Kidney (tissue), 14 donors: ENCODE data around the gene KDM4C. TPM values are rescaled to one million over a fixed set of nuclear protein-coding genes. Genes with fewer than 3 reads are reported as not detected.

Experiments
- DNase-seq, 5 donors: peaks; one replicate each; pipeline ENCODE4 v3.0.0-alpha.2; 2013 to 2020
- FAIRE-seq: peaks from 2 replicates; lab custom pipeline; 2012; peaks lifted over from hg19 to GRCh38; lab: Jason Lieb, UNC
- H3K27ac ChIP-seq, 2 donors: one replicate each; pipeline ENCODE4 v1.7.0; 2013; ENCODE audit warnings: low read depth in 2 of 2, low read length in 2 of 2, inconsistent platforms in 1 of 2
- H3K27me3 ChIP-seq: one replicate; pipeline ENCODE4 v1.7.1; 2013; ENCODE audit warnings: low read length, inconsistent platforms; ENCODE audit not compliant: control insufficient read depth, insufficient read depth
- H3K36me3 ChIP-seq, 3 donors: one replicate each; pipeline versions ENCODE4 v1.7.0 to v1.7.1; 2013; ENCODE audit warnings: low read length in 3 of 3, control low read depth in 1 of 3, inconsistent platforms in 1 of 3; ENCODE audit not compliant: insufficient read depth in 3 of 3, control insufficient read depth in 2 of 3
- H3K4me1 ChIP-seq, 3 donors: one replicate each; pipeline versions ENCODE4 v1.7.0 to v1.7.1; 2013; ENCODE audit warnings: low read length in 3 of 3, inconsistent platforms in 1 of 3, low read depth in 1 of 3; ENCODE audit not compliant: control insufficient read depth in 2 of 3, insufficient read depth in 2 of 3
- H3K4me3 ChIP-seq, 3 donors: one replicate each; pipeline versions ENCODE4 v1.7.0 to v1.8.1; 2013; ENCODE audit warnings: low read length in 3 of 3, control low read depth in 1 of 3, inconsistent platforms in 1 of 3
- H3K9ac ChIP-seq, 3 donors: one replicate each; pipeline versions ENCODE4 v1.7.0 to v1.7.1; 2013; ENCODE audit warnings: low read length in 3 of 3, control low read depth in 1 of 3, inconsistent platforms in 1 of 3
- H3K9me3 ChIP-seq, 3 donors: one replicate each; pipeline versions ENCODE4 v1.7.0 to v1.7.1; 2013; ENCODE audit warnings: low read length in 3 of 3, control low read depth in 1 of 3, inconsistent platforms in 1 of 3; ENCODE audit not compliant: control insufficient read depth in 2 of 3, insufficient read depth in 1 of 3
- CTCF ChIP-seq: IDR thresholded peaks from 3 replicates; pipeline ENCODE4 v1.5.1; 2012; ENCODE audit warnings: mild to moderate bottlenecking, moderate library complexity, borderline replicate concordance; ENCODE audit not compliant: insufficient read depth; ENCODE audit errors: extremely low read depth
- intact Hi-C: fragments of 100-400 bp; cut with DNase I; formaldehyde crosslinking; loops from one replicate; pipeline ENCODE4 v1.11.1; 2022
- polyA plus RNA-seq: library from polyadenylated mRNA; stranded (reverse); fragments of 350-450 nt; fragmentation: Illumina TruSeq; extraction: RNeasy Lipid Tissue Mini Kit (QIAGEN cat#74804); gene quantifications from one replicate; pipeline ENCODE4 v1.2.3, GENCODE V29; 2014; ENCODE audit warnings: low read depth, low replicate concordance; ENCODE audit not compliant: insufficient read depth
- total RNA-seq: library from RNA; stranded (reverse); fragmentation: NEBNext Ultra II Directional; extraction: Animal tissue kit (Norgen Biotek cat#: 25700); gene quantifications from one replicate; pipeline ENCODE4 v1.2.1, GENCODE V29; 2021
- donor health status: control.
- donor health status: control.
- donor health status: control.
- donor health status: control.
- donor health status: control.
- donor health status: DM: yes; HTN: yes; CAD: no.
- donor health status: Normal renal cell carcinoma (clear cell type).

The KDM4C gene
- total and polyA plus RNA-seq, 2 donors from 2014 or later, result 7.1 to 47.1 TPM

- no peak for DNase-seq
- no peak for FAIRE-seq
Observed at GRCh38 chr9:6897207-6897822, 139.5 kb downstream of the KDM4C start.

GRCh38 chr9:6897898-6898302, 140.1 kb downstream of the KDM4C start:
- peaks cover 0 to 4% (median 0%) of the 10 kb centered on the region in 3 donors for H3K36me3 ChIP-seq
- no peak overlapping the region for H3K27ac ChIP-seq
- intact Hi-C loops, result no loop called here
- no peak overlapping the region for H3K9ac ChIP-seq
- FAIRE-seq, result no peak
- H3K4me1 ChIP-seq, result peaks cover 0 to 3% (median 0%) of the 10 kb centered on the region in 3 donors
- no peaks in the 10 kb centered on the region for H3K9me3 ChIP-seq
- no peak overlapping the region for H3K4me3 ChIP-seq
- no peaks in the 10 kb centered on the region for H3K27me3 ChIP-seq
- TF ChIP-seq CTCF, result no peak
- DNase-seq, result peak in 4 of 5 donors; percentile 65 to 85 (median 75)

More at GRCh38 chr9:6897207-6897822, 139.5 kb downstream of the KDM4C start:
- Histone ChIP-seq H3K27ac (no peak overlapping the region), H3K4me1 (peaks cover 0 to 3% (median 0%) of the 10 kb centered on the region in 3 donors), H3K27me3 (no peaks in the 10 kb centered on the region), H3K36me3 (peaks cover 0 to 4% (median 0%) of the 10 kb centered on the region in 3 donors), H3K4me3 (no peak overlapping the region), H3K9ac (no peak overlapping the region), H3K9me3 (no peaks in the 10 kb centered on the region)
- no peak for TF ChIP-seq CTCF
- intact Hi-C loops, result no loop called here

DNA sequence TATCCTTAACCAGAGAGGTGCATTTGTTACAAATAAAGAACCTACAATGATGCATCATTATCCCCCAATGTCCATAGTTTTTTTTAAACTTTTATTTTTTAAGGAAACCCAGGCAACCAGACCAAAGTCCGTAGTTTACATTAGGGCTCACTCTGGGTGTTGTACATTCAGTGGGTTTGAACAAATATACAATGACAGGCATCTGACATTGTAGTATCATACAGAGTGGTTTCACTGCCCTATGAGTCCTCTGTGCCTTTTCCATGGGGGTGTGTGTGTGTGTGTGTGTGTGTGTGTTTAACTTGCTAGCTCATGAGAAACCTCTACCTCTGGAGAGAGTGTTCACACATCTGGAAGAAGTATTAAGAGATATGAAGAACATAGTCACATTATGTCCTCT, 141.5 kb downstream of the KDM4C start:
- no peak for FAIRE-seq
- peaks cover 0 to 3% (median 0%) of the 10 kb centered on the region in 3 donors for H3K4me1 ChIP-seq
- intact Hi-C loops, result no loop called here

More for the DNA sequence above, 141.5 kb downstream of the KDM4C start:
- TF ChIP-seq CTCF, result no peak
- DNase-seq, result no peak
- H3K36me3 ChIP-seq, result no peaks in the 10 kb centered on the region
- no peak overlapping the region for H3K27ac ChIP-seq
- H3K9me3 ChIP-seq, result no peaks in the 10 kb centered on the region
- no peaks in the 10 kb centered on the region for H3K27me3 ChIP-seq
- H3K9ac ChIP-seq, result no peak overlapping the region
- no peak overlapping the region for H3K4me3 ChIP-seq
